Hepatocyte (in vitro differentiated cells): ENCODE measurements around the gene LGI4. TPM values are rescaled to one million over a fixed set of nuclear protein-coding genes. Genes with fewer than 3 reads are reported as not detected.

ENCODE experiments used
- DNase-seq: peaks from one replicate; pipeline ENCODE4 v3.0.0-alpha.2; 2016; ENCODE audit warnings: low spot score
- H2AFZ ChIP-seq: fragments of 200-600 bp; sonication (generic); 2 replicates; pipeline ENCODE4 v1.6.0; 2016; ENCODE audit warnings: antibody characterized with exemption, mild to moderate bottlenecking
- H3K27ac ChIP-seq: fragments of 200-600 bp; sonication (generic); 2 replicates; pipeline ENCODE4 v1.5.1; 2016; ENCODE audit warnings: mild to moderate bottlenecking
- H3K27me3 ChIP-seq: fragments of 200-600 bp; sonication (generic); 2 replicates; pipeline ENCODE4 v1.6.1; 2016
- H3K36me3 ChIP-seq: fragments of 200-600 bp; sonication (generic); replicated peaks from 2 replicates; pipeline ENCODE4 v1.5.1; 2016; ENCODE audit warnings: low read depth; ENCODE audit not compliant: insufficient read depth
- H3K4me1 ChIP-seq: fragments of 200-600 bp; sonication (generic); 2 replicates; pipeline ENCODE4 v1.5.1; 2016; ENCODE audit warnings: mild to moderate bottlenecking, moderate library complexity; ENCODE audit not compliant: insufficient read depth
- H3K4me2 ChIP-seq: fragments of 200-600 bp; sonication (generic); 2 replicates; pipeline ENCODE4 v1.6.0; 2016
- H3K4me3 ChIP-seq: fragments of 200-600 bp; sonication (generic); 2 replicates; pipeline ENCODE4 v1.5.1; 2016; ENCODE audit warnings: mild to moderate bottlenecking
- H3K79me2 ChIP-seq: fragments of 200-600 bp; sonication (generic); 2 replicates; pipeline ENCODE4 v1.6.0; 2017; ENCODE audit warnings: mild to moderate bottlenecking
- H3K9me2 ChIP-seq: fragments of 200-600 bp; sonication (generic); replicated peaks from 2 replicates; pipeline ENCODE4 v1.6.0; 2017; ENCODE audit warnings: mild to moderate bottlenecking; ENCODE audit not compliant: insufficient read depth
- H3K9me3 ChIP-seq: fragments of 200-600 bp; sonication (generic); 2 replicates; pipeline ENCODE4 v1.5.1; 2016; ENCODE audit warnings: low read depth, mild to moderate bottlenecking
- H4K20me1 ChIP-seq: fragments of 200-600 bp; sonication (generic); 2 replicates; pipeline ENCODE4 v1.6.0; 2016; ENCODE audit warnings: mild to moderate bottlenecking; ENCODE audit not compliant: insufficient read depth, poor library complexity, severe bottlenecking
- EZH2 ChIP-seq: fragments of 200-600 bp; sonication (generic); IDR thresholded peaks from 2 replicates; pipeline ENCODE4 v1.6.1; 2016; ENCODE audit warnings: antibody characterized with exemption, mild to moderate bottlenecking, borderline replicate concordance
- EZH2phosphoT487 ChIP-seq: fragments of 200-600 bp; sonication (generic); IDR thresholded peaks from one replicate; pipeline ENCODE4 v1.6.1; 2018; ENCODE audit warnings: antibody characterized with exemption, mild to moderate bottlenecking, low read depth, moderate library complexity; ENCODE audit not compliant: unreplicated experiment, severe bottlenecking
- WGBS: methylation state at CpG from one replicate; pipeline ENCODE4 v1.1.6; 2016; ENCODE audit warnings: low lambda C conversion rate; ENCODE audit errors: missing lambda C conversion rate; 5-methylcytosine and 5-hydroxymethylcytosine counted together
- polyA plus RNA-seq: library from polyadenylated mRNA; unstranded; fragments of >200 nt; fragmentation: Nextera tagmentation; extraction: Ambion mirVana; gene quantifications from 2 replicates; pipeline ENCODE4 v1.2.1, GENCODE V29; 2016
- total RNA-seq: library from RNA; depleted of rRNA; stranded (reverse); fragments of >200 nt; gene quantifications from 2 replicates; pipeline ENCODE4 v1.2.3, GENCODE V29; 2014
- TF ChIP-seq, protein P1 (sequence below): fragments of 200-600 bp; sonication (generic); IDR thresholded peaks from 2 replicates; pipeline ENCODE4 v1.5.1; 2016; ENCODE audit warnings: antibody characterized with exemption, mild to moderate bottlenecking; ENCODE audit not compliant: poor library complexity

LGI4 gene
- total and polyA plus RNA-seq, 2 experiments from 2014 or later: 5.2 to 6.3 TPM

DNA sequence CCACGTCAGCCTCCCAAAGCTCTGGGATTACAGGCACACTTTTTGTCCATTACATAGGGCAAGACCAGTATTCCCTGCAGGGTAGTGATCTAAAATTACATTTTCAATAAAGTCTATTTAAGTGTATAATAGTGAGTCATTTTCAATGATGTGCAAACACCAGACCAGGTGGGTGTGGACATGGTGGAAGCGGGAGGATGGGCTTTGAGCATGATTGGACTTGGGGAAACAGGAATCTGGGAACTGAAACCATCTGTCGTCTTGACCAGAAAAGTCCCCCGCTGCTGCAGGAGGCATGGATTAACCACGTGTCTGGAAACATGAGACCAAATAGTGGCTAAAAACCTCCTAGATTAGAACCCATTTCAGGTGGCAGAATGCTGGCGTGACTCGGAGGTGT is 14.4 kb downstream of the LGI4 start:
- Histone ChIP-seq H3K9me2 (no peaks in the 10 kb centered on the region), H3K27me3 (no peaks in the 10 kb centered on the region), H3K9me3 (no peaks in the 10 kb centered on the region), H2AFZ (no peak overlapping the region), H3K27ac (peak overlapping the region; percentile 65), H3K4me3 (no peak overlapping the region), H3K36me3 (no peaks in the 10 kb centered on the region), H3K79me2 (peaks cover 14% of the 10 kb centered on the region), H3K4me1 (peaks cover 14% of the 10 kb centered on the region), H4K20me1 (no peaks in the 10 kb centered on the region), H3K4me2 (peak overlapping the region; percentile 75)
- DNase-seq: no peak
- TF ChIP-seq, protein P1, sequence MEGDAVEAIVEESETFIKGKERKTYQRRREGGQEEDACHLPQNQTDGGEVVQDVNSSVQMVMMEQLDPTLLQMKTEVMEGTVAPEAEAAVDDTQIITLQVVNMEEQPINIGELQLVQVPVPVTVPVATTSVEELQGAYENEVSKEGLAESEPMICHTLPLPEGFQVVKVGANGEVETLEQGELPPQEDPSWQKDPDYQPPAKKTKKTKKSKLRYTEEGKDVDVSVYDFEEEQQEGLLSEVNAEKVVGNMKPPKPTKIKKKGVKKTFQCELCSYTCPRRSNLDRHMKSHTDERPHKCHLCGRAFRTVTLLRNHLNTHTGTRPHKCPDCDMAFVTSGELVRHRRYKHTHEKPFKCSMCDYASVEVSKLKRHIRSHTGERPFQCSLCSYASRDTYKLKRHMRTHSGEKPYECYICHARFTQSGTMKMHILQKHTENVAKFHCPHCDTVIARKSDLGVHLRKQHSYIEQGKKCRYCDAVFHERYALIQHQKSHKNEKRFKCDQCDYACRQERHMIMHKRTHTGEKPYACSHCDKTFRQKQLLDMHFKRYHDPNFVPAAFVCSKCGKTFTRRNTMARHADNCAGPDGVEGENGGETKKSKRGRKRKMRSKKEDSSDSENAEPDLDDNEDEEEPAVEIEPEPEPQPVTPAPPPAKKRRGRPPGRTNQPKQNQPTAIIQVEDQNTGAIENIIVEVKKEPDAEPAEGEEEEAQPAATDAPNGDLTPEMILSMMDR: no peak
- TF ChIP-seq EZH2phosphoT487: no peak
- TF ChIP-seq EZH2: no peak
- WGBS: 49% methylated on average over 7 of the region's 7 CpGs

DNA sequence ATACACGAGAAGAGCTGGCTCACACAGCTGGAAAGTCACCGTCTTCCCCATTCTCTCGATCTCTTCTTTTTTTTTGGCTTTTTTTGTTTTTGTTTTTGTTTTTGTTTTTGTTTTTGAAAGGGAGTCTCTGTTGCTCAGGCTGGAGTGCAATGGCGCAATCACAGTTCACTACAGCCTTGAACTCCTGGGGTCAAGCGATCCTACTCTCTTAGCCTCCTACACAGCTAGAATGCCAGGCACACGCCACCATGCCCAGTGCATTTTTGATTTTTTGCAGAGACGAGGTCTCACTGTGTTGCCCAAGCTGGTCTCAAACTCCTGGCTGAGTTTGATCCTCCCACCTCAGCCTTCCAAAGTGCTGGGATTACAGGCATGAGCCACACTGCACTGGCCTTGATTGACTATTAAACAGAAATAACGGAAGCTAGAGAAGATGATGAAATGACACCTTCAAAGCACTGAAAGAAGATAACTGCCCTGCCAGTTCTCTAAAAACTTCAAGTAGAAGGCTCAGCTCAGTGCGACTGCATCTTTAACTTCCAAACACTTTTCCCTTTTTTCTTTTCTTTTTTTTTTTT is 15.2 kb downstream of the LGI4 start:
- Histone ChIP-seq H3K27ac (peak overlapping the region; percentile 65), H3K79me2 (peaks cover 17% of the 10 kb centered on the region), H2AFZ (no peak overlapping the region), H3K4me1 (peaks cover 8% of the 10 kb centered on the region), H4K20me1 (no peaks in the 10 kb centered on the region), H3K9me2 (no peaks in the 10 kb centered on the region), H3K4me2 (peak overlapping the region; percentile 75), H3K9me3 (no peaks in the 10 kb centered on the region), H3K27me3 (no peaks in the 10 kb centered on the region), H3K4me3 (no peak overlapping the region), H3K36me3 (no peaks in the 10 kb centered on the region)
- no peak for DNase-seq
- 94% methylated on average over 9 of the region's 9 CpGs for WGBS
- TF ChIP-seq EZH2phosphoT487 (no peak), EZH2 (no peak)
- TF ChIP-seq, protein P1: no peak

DNA sequence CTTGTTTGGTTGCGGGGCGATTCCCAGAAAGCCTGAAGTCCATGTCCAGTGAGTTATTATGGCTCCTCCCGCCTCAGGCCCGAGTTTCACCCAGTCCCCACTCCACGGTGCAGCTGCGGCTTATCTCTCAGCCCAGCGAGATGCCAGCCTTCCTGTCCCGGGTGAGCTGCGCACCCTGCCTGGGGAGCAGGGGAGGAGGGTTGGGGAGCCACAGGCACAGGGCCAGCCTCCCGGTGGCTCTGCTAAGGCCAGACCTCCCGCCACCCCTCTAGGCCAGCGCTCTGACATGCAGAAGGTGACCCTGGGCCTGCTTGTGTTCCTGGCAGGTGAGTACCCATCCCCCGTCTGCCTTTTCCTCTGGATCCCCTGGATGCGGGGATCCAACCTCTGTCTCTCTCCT is 15.8 kb downstream of the LGI4 start:
- Histone ChIP-seq H3K9me3 (no peaks in the 10 kb centered on the region), H4K20me1 (no peaks in the 10 kb centered on the region), H3K4me3 (no peak overlapping the region), H3K27me3 (no peaks in the 10 kb centered on the region), H3K4me2 (peak overlapping the region; percentile 75), H3K9me2 (no peaks in the 10 kb centered on the region), H2AFZ (no peak overlapping the region), H3K27ac (no peak overlapping the region), H3K36me3 (no peaks in the 10 kb centered on the region), H3K79me2 (peaks cover 17% of the 10 kb centered on the region), H3K4me1 (peaks cover 8% of the 10 kb centered on the region)
- DNase-seq: no peak
- WGBS: 85% methylated on average over 14 of the region's 14 CpGs
- no peak for TF ChIP-seq EZH2
- TF ChIP-seq, protein P1: no peak
- TF ChIP-seq EZH2phosphoT487: no peak
